Liver (tissue), 9 donors: Measurements from ENCODE around the gene AP5Z1. TPM values are rescaled to one million over a fixed set of nuclear protein-coding genes. Genes with fewer than 3 reads are reported as not detected.

Experiments used
- DNase-seq: peaks from one replicate; pipeline ENCODE4 v3.0.0-alpha.2; 2017; ENCODE audit warnings: low spot score
- H3K27ac ChIP-seq, 2 donors: one replicate each; pipeline ENCODE4 v1.7.0; 2013; ENCODE audit warnings: inconsistent platforms in 2 of 2, low read length in 2 of 2, control low read depth in 1 of 2, low read depth in 1 of 2, mild to moderate bottlenecking in 1 of 2
- H3K27me3 ChIP-seq, 4 donors: one replicate each; pipeline versions ENCODE4 v1.6.1 to v1.7.0; 2013; ENCODE audit warnings: low read length in 3 of 4, inconsistent platforms in 1 of 4, mild to moderate bottlenecking in 1 of 4, moderate library complexity in 1 of 4; ENCODE audit not compliant: control insufficient read depth in 4 of 4, insufficient read depth in 4 of 4
- H3K36me3 ChIP-seq, 4 donors: one replicate each; pipeline versions ENCODE4 v1.6.1 to v1.7.0; 2013; ENCODE audit warnings: low read length in 3 of 4, mild to moderate bottlenecking in 3 of 4, low read depth in 1 of 4, moderate library complexity in 1 of 4; ENCODE audit not compliant: control insufficient read depth in 4 of 4, insufficient read depth in 3 of 4
- H3K4me1 ChIP-seq, 4 donors: one replicate each; pipeline versions ENCODE4 v1.6.1 to v1.7.0; 2013; ENCODE audit warnings: low read length in 3 of 4, mild to moderate bottlenecking in 3 of 4, moderate library complexity in 1 of 4; ENCODE audit not compliant: control insufficient read depth in 4 of 4, insufficient read depth in 4 of 4
- H3K4me3 ChIP-seq, 3 donors: one replicate each; pipeline versions ENCODE4 v1.6.1 to v1.7.0; 2013; ENCODE audit warnings: low read length in 3 of 3, control low read depth in 1 of 3, low read depth in 1 of 3, mild to moderate bottlenecking in 1 of 3
- H3K9ac ChIP-seq, 2 donors: one replicate each; pipeline ENCODE4 v1.7.0; 2013; ENCODE audit warnings: low read length in 2 of 2, mild to moderate bottlenecking in 2 of 2, moderate library complexity in 2 of 2, control low read depth in 1 of 2, low read depth in 1 of 2
- H3K9me3 ChIP-seq, 4 donors: one replicate each; pipeline versions ENCODE4 v1.6.1 to v1.7.0; 2013; ENCODE audit warnings: low read length in 3 of 4; ENCODE audit not compliant: control insufficient read depth in 4 of 4
- ATF3 ChIP-seq: IDR thresholded peaks from 2 replicates; pipeline ENCODE4 v1.6.1; 2016; ENCODE audit warnings: antibody characterized with exemption
- CTCF ChIP-seq: fragments of 150-350 bp; IDR thresholded peaks from 2 replicates; pipeline ENCODE4 v1.5.1; 2017; ENCODE audit warnings: improper control_type of control experiment, low read depth, low read length; ENCODE audit not compliant: missing input control
- EGR1 ChIP-seq, 2 donors: IDR thresholded peaks; 2 replicates each; pipeline ENCODE4 v1.6.1; 2016 to 2018; ENCODE audit warnings: antibody characterized with exemption in 2 of 2, low read depth in 2 of 2
- FOXA1 ChIP-seq: IDR thresholded peaks from 2 replicates; pipeline ENCODE4 v1.6.1; 2016; ENCODE audit warnings: antibody characterized with exemption
- FOXA2 ChIP-seq: IDR thresholded peaks from 2 replicates; pipeline ENCODE4 v1.6.1; 2016; ENCODE audit warnings: antibody characterized with exemption
- GABPA ChIP-seq, 2 donors: IDR thresholded peaks in 1 of 2; conservative IDR thresholded peaks in 1 of 2; 2 replicates each; pipeline ENCODE4 v1.6.1; 2016; ENCODE audit warnings: antibody characterized with exemption in 2 of 2, mild to moderate bottlenecking in 1 of 2, moderate library complexity in 1 of 2
- HNF4A ChIP-seq, 2 donors: conservative IDR thresholded peaks; 2 replicates each; pipeline ENCODE4 v1.6.1; 2016; ENCODE audit warnings: antibody characterized with exemption in 2 of 2, mild to moderate bottlenecking in 2 of 2
- HNF4G ChIP-seq: IDR thresholded peaks from 2 replicates; pipeline ENCODE4 v1.6.1; 2016; ENCODE audit warnings: antibody characterized with exemption
- JUND ChIP-seq, 2 donors: IDR thresholded peaks; 2 replicates each; pipeline ENCODE4 v1.6.1; 2016; ENCODE audit warnings: antibody characterized with exemption in 2 of 2
- MAX ChIP-seq: IDR thresholded peaks from 2 replicates; pipeline ENCODE4 v1.6.1; 2016; ENCODE audit warnings: antibody characterized with exemption
- NR2F2 ChIP-seq: IDR thresholded peaks from 2 replicates; pipeline ENCODE4 v1.6.1; 2016; ENCODE audit warnings: antibody characterized with exemption
- RAD21 ChIP-seq, 2 donors: IDR thresholded peaks; 2 replicates each; pipeline ENCODE4 v1.6.1; 2016; ENCODE audit warnings: antibody characterized with exemption in 2 of 2, mild to moderate bottlenecking in 2 of 2
- REST ChIP-seq: IDR thresholded peaks from 2 replicates; pipeline ENCODE4 v1.6.1; 2016; ENCODE audit warnings: antibody characterized with exemption, mild to moderate bottlenecking
- RXRA ChIP-seq, 2 donors: IDR thresholded peaks; 2 replicates each; pipeline ENCODE4 v1.6.1; 2017 to 2018; ENCODE audit warnings: antibody characterized with exemption in 2 of 2, mild to moderate bottlenecking in 1 of 2
- SP1 ChIP-seq: IDR thresholded peaks from 2 replicates; pipeline ENCODE4 v1.6.1; 2018; ENCODE audit warnings: antibody characterized with exemption, mild to moderate bottlenecking
- TAF1 ChIP-seq: conservative IDR thresholded peaks from 2 replicates; pipeline ENCODE4 v1.6.1; 2016; ENCODE audit warnings: antibody characterized with exemption, mild to moderate bottlenecking
- YY1 ChIP-seq: IDR thresholded peaks from 2 replicates; pipeline ENCODE4 v1.6.1; 2016; ENCODE audit warnings: antibody characterized with exemption, mild to moderate bottlenecking
- ZBTB33 ChIP-seq: IDR thresholded peaks from 2 replicates; pipeline ENCODE4 v1.6.1; 2016; ENCODE audit warnings: antibody characterized with exemption
- WGBS: extraction: QIAGEN DNeasy Blood & Tissue Kit; methylation state at CpG from one replicate; pipeline ENCODE4 v1.1.7; 2013; 5-methylcytosine and 5-hydroxymethylcytosine counted together
- polyA plus RNA-seq, 2 donors: library from polyadenylated mRNA; stranded (reverse) in 1 of 2; unstranded in 1 of 2; fragments of 200-250 nt in 1 of 2; fragments of >200 nt in 1 of 2; fragmentation: Nextera tagmentation in 1 of 2; extraction: Ambion mirVana in 1 of 2; gene quantifications; one replicate each; pipeline versions ENCODE4 v1.2.1 to v1.2.3, GENCODE V29; 2013 to 2015
- total RNA-seq, 2 donors: library from RNA; depleted of rRNA; stranded (reverse); fragments of >200 nt; gene quantifications; one replicate each; pipeline ENCODE4 v1.2.3, GENCODE V29; 2014
- donor health status: healthy.
- donor health status: healthy.
- donor health status: healthy.
- donor health status: healthy.
- donor health status: healthy.

The AP5Z1 gene
- total and polyA plus RNA-seq, 4 donors = 10.2 to 16.0 (median 14.2) TPM

- Histone ChIP-seq H3K4me1 (no peaks in the 10 kb centered on the region), H3K36me3 (no peaks in the 10 kb centered on the region), H3K4me3 (no peak overlapping the region), H3K9me3 (no peaks in the 10 kb centered on the region), H3K27ac (no peak overlapping the region), H3K27me3 (no peaks in the 10 kb centered on the region), H3K9ac (no peak overlapping the region)
- TF ChIP-seq YY1 (no peak), EGR1 (IDR thresholded peaks at IDR 0.05; ENCODE audit: low read depth in 2 of 2) (no peak), ATF3 (no peak), ZBTB33 (no peak), RXRA (IDR thresholded peaks at IDR 0.05) (no peak), REST (no peak), SP1 (no peak), HNF4A (conservative IDR thresholded peaks at IDR 0.05) (no peak), FOXA2 (no peak), HNF4G (no peak), TAF1 (no peak), FOXA1 (no peak), NR2F2 (no peak), CTCF (no peak), JUND (IDR thresholded peaks at IDR 0.05) (no peak), RAD21 (IDR thresholded peaks at IDR 0.05) (no peak), GABPA (IDR thresholded peaks at IDR 0.05 in 1 of 2, conservative IDR thresholded peaks at IDR 0.05 in 1 of 2) (no peak), MAX (no peak)
- WGBS = 83% methylated on average over 17 of the region's 17 CpGs
- DNase-seq = no peak
Observed at GRCh38 chr7:4831723-4832495, 56.5 kb downstream of the AP5Z1 start.
